ENCODE measurements around the gene FHDC1. TPM values are rescaled to one million over a fixed set of nuclear protein-coding genes. Genes with fewer than 3 reads are reported as not detected.
"Not testable (repeated sequence)": the region's sequence is repeated elsewhere in the genome, so short reads cannot be mapped to it uniquely, and the experiment has no call there.

Gene FHDC1, protein sequence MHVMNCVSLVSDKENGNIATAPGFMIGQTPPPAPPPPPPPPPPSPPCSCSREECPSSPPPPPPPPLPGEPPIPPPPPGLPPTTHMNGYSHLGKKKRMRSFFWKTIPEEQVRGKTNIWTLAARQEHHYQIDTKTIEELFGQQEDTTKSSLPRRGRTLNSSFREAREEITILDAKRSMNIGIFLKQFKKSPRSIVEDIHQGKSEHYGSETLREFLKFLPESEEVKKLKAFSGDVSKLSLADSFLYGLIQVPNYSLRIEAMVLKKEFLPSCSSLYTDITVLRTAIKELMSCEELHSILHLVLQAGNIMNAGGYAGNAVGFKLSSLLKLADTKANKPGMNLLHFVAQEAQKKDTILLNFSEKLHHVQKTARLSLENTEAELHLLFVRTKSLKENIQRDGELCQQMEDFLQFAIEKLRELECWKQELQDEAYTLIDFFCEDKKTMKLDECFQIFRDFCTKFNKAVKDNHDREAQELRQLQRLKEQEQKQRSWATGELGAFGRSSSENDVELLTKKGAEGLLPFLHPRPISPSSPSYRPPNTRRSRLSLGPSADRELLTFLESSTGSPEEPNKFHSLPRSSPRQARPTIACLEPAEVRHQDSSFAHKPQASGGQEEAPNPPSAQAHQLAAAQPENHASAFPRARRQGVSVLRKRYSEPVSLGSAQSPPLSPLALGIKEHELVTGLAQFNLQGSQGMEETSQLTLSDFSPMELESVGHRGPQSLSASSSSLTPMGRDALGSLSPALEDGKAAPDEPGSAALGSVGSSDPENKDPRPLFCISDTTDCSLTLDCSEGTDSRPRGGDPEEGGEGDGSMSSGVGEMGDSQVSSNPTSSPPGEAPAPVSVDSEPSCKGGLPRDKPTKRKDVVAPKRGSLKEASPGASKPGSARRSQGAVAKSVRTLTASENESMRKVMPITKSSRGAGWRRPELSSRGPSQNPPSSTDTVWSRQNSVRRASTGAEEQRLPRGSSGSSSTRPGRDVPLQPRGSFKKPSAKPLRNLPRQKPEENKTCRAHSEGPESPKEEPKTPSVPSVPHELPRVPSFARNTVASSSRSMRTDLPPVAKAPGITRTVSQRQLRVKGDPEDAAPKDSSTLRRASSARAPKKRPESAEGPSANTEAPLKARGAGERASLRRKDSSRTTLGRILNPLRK
- 1 to 10 TPM in 3 of 4 donors, under 1 TPM in 1; 0.96 to 2.0 (median 1.2) TPM for total RNA-seq

DNA sequence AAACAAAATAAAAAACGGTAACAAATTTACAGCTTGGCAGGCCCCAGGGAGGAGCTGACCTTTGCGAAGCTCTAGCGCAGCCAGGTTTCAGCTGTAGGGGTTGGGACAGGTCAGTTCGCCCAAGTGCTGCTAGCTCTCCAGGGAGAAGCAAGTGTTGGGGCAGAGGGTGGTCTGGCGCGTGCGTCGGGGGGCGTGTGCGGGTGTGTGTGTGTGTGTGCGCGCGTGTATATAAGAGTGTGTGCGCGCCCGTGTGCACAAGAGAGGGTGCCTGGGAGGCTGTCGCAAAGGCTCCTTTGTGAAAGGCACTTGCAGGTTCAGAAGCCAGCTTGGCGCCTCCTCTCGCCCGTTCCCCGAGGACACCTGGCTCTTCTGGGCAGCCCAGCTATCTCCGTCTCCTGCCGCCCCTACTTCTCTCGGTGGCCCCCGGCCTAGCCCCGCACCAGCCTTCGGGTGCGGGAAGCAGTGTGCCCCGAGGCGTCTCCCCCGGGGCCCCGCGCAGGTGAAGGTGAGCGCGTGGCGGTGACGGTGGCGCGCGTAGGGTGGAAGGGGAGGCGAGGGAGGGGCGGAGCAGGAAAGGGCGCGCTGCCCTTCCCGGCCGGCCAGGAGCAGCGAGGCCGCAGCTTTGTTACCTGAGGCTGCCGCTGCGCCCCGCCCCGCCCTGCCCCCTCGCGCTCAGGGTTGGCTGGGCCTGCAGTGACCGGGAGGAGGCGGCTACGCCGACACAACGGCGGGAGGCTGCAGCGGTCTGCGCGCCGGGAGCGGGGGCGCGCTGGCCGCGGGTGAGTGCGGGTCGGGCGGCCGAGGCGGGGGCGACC, at the start of gene FHDC1:
TSS of gene FHDC1 (plus strand) at position 693 of the 815 bp plus-strand sequence. CDS start 6,735 bp downstream, outside the sequence.
- TF ChIP-seq, protein P1, sequence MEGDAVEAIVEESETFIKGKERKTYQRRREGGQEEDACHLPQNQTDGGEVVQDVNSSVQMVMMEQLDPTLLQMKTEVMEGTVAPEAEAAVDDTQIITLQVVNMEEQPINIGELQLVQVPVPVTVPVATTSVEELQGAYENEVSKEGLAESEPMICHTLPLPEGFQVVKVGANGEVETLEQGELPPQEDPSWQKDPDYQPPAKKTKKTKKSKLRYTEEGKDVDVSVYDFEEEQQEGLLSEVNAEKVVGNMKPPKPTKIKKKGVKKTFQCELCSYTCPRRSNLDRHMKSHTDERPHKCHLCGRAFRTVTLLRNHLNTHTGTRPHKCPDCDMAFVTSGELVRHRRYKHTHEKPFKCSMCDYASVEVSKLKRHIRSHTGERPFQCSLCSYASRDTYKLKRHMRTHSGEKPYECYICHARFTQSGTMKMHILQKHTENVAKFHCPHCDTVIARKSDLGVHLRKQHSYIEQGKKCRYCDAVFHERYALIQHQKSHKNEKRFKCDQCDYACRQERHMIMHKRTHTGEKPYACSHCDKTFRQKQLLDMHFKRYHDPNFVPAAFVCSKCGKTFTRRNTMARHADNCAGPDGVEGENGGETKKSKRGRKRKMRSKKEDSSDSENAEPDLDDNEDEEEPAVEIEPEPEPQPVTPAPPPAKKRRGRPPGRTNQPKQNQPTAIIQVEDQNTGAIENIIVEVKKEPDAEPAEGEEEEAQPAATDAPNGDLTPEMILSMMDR (IDR thresholded peaks at IDR 0.05): no peak
- DNase-seq (ENCODE audit: low spot score) (no peak), ATAC-seq (ENCODE audit: low FRiP score) (peak; percentile 75)

DNA sequence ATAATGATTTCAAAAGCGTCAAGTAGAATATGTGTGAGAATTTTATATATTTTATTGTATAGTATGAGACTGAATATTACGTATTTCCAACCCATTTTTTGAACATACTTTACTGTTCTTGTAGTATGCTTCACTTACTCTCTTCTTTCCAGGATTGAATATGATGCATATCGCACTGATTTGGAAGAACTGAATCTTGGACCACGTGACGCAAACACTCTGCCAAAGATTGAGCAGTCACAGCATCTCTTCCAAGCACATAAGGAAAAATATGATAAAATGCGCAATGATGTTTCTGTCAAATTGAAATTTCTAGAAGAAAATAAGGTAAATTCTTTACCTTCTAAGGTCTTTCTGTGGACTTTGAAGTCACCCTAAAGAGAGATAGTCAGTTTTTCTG, 48.1 kb upstream of the FHDC1 start:
- TF ChIP-seq, protein P1 (IDR thresholded peaks at IDR 0.05): no peak
- DNase-seq (ENCODE audit: low spot score) (no peak), ATAC-seq (ENCODE audit: low FRiP score) (no peak)

DNA sequence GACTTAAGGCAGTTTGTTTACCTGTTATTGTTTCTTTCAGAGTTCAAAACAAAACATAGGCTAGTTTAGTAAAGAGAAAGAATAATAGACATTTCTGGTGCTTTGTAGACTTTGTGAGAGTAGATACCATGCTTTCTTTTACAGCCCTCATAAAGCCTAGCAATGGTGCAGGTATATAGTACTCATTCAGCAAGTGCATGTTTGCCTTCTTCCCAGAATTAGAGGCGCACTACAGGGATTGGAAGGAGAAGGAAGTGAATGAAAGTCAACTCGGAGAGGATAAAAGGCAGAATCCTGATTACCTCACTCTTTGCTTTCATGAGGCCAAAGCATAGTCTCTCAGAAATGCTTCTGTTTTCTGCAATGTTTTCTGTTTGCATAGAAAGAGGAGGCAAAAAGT, 43.1 kb upstream of the FHDC1 start:
- DNase-seq (ENCODE audit: low spot score) (no peak), ATAC-seq (ENCODE audit: low FRiP score) (no peak)
- TF ChIP-seq, protein P1 (IDR thresholded peaks at IDR 0.05): no peak

DNA sequence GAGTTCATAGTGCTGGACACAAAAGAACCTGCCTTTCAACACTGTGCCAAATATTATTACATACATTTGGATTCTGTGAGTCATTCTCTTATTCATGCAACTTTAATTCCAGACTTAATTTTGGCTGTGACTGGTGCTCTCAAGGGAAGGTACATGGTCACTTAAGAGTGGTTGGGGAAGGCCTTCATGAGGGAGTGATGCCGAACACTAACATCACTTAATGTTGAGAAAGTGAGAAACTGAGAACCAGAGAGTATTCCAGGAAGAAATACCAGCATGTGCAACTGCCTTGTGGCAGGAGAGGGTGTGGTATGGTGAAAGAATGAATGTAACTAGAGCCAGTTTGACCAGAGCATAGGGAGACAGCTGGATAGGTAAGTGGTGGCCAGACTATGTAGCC, 41.5 kb upstream of the FHDC1 start:
- DNase-seq (ENCODE audit: low spot score) (no peak), ATAC-seq (ENCODE audit: low FRiP score) (no peak)
- TF ChIP-seq, protein P1 (IDR thresholded peaks at IDR 0.05): no peak

DNA sequence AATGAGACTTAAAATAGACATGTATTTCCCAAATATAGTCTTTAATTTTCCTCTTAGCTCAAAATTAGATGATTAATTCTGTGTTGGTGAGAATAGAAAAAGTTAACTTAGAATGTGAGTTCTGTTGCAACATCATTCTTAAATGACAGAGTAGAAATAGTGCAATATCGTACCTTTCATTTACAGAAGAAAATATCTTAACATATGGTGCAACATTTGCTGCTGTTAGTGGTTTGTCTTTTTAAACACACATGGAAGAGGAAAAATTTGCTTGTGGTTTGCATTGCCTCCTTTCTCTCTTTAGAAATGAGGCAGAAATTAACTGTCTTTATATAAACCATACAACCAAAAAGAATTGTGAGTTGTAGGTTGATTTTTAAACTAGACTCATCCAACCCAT, 39.3 kb upstream of the FHDC1 start:
- TF ChIP-seq, protein P1 (IDR thresholded peaks at IDR 0.05): no peak
- ATAC-seq (ENCODE audit: low FRiP score): no peak
- DNase-seq (ENCODE audit: low spot score): no peak

DNA sequence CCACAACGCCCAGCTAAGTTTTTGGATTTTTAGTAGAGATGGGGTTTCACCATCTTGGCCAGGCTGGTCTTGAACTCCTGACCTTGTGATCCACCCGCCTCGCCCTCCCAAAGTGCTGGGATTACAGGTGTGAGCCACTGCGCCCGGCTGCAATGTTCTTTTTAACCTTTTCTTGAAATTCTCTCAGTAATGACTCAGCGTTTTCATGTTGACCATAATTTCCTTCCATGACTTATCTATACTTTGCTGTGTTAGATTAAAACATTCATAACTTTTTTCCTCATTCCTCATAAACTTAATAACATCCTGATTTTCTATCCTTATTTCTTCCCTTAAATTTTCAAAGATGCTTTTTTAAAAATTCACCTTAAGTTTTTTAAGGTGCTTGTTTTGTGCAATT, 38.0 kb upstream of the FHDC1 start:
- ATAC-seq (ENCODE audit: low FRiP score); DNase-seq (ENCODE audit: low spot score): not testable (repeated sequence)

All from omental fat pad (tissue), 4 donors.